DND-41 (cell line): ENCODE results near the gene TAS2R39.

Experiments used
- EZH2 ChIP-seq: IDR thresholded peaks from 3 replicates; pipeline ENCODE4 v1.6.1; 2012; ENCODE audit warnings: borderline replicate concordance, low read depth, mild to moderate bottlenecking, moderate library complexity, low read length, inconsistent platforms; ENCODE audit not compliant: severe bottlenecking
- TF ChIP-seq, protein P1 (sequence below): IDR thresholded peaks from 2 replicates; pipeline ENCODE4 v1.5.1; 2012; ENCODE audit warnings: borderline replicate concordance, low read length, moderate library complexity, mild to moderate bottlenecking; ENCODE audit not compliant: poor library complexity, severe bottlenecking; ENCODE audit errors: extremely low read depth

DNA sequence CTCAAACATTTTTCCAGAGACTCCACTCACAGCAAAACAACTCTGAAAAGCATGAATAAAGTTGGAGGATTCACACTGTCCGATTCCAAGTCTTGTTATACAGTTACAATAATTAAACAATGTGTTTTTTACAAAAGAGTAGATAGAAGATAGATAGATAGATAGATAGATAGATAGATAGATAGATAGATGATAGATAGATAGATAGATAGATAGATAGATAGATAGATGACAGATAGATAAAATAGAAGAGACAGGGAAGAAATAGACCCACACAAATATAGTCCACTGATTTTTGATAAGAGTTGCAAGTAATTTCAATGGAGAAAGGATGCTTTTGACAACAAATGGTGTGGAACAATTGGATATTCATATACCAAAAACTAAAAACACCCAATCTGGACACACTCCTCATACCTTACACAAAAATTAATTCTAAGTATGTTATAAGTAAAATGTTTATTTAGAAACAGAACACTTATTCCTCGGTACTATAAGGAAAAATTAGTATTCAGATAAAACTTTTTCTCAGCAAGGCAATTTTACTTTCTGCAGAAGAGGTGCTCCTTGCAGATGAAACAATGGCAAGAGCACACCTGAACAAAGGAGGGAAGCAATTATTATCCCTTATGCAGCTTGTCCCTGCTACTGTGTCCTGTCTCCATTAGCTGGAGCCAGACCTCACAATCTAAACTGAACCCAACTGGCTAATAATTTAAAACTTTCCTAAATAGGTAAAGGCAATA is 5.7 kb upstream of the TAS2R39 start:
- TF ChIP-seq, protein P1, sequence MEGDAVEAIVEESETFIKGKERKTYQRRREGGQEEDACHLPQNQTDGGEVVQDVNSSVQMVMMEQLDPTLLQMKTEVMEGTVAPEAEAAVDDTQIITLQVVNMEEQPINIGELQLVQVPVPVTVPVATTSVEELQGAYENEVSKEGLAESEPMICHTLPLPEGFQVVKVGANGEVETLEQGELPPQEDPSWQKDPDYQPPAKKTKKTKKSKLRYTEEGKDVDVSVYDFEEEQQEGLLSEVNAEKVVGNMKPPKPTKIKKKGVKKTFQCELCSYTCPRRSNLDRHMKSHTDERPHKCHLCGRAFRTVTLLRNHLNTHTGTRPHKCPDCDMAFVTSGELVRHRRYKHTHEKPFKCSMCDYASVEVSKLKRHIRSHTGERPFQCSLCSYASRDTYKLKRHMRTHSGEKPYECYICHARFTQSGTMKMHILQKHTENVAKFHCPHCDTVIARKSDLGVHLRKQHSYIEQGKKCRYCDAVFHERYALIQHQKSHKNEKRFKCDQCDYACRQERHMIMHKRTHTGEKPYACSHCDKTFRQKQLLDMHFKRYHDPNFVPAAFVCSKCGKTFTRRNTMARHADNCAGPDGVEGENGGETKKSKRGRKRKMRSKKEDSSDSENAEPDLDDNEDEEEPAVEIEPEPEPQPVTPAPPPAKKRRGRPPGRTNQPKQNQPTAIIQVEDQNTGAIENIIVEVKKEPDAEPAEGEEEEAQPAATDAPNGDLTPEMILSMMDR = no peak
- TF ChIP-seq EZH2 = no peak
